Measurements from ENCODE around the gene ATP2C1. TPM values are rescaled to one million over a fixed set of nuclear protein-coding genes. Genes with fewer than 3 reads are reported as not detected.
"Not testable (repeated sequence)": the region's sequence is repeated elsewhere in the genome, so short reads cannot be mapped to it uniquely, and the experiment has no call there.

Gene ATP2C1
- 76.9 TPM for total RNA-seq

DNA sequence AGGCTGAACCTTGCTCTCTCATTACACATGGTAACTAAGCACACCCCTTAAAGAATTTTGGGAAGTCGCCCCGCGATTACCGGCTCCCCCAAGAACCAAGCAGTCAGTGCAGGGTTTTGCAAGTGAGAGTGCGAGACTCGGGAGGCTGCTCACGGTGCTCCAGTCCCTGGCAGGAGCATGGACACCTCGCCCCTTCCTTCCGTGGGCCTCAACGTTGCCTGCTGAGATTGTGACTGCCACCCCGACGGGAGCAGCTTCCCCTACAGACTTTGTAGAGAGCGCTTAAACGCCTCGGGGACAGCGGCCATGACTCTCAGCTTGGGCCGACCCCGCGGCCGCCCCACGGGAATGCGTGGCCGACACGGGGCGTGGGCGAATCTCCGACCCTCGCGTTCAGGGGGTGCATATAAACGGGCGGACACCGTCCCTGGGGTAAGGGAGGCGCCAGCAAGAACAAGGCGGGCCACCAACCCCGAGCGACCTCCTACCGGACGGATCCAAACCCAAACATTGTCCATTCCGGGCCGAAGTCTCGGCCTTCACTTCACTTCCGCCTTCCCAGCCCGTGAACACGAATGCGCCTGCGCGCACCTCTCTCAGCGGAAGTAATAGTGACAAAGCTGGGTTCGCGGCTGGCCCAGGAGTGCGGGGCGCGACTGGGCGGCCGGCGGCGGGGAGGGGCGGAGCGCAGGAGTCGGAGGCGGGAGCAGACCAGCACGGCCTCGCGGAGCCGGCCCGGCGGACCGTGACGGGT is at the start of gene ATP2C1:
TSS of gene ATP2C1 (plus strand) at position 709 of the 754 bp plus-strand sequence. CDS start 686 bp downstream, outside the sequence.
- intact Hi-C loops (cut with DNase I) = no loop called here
- DNase-seq (ENCODE audit: low spot score) (peak; percentile 97), ATAC-seq (peak; percentile 98)

- intact Hi-C loops (cut with DNase I) = no loop called here
- ATAC-seq = no peak
- DNase-seq (ENCODE audit: low spot score) = no peak
These were observed 49.4 kb upstream of the ATP2C1 start for GRCh38 chr3:130844462-130844861.

- DNase-seq (ENCODE audit: low spot score) (no peak), ATAC-seq (no peak)
- intact Hi-C loops (cut with DNase I) = no loop called here
These were observed 47.7 kb upstream of the ATP2C1 start for GRCh38 chr3:130846181-130846580.

GRCh38 chr3:130849091-130849552 is 44.8 kb upstream of the ATP2C1 start:
- ATAC-seq (no peak), DNase-seq (ENCODE audit: low spot score) (no peak)
- intact Hi-C loops (cut with DNase I) = no loop called here

- peak; percentile 87 for ATAC-seq
These were observed 43.7 kb upstream of the ATP2C1 start for GRCh38 chr3:130850044-130850797.

GRCh38 chr3:130850843-130851242 is 43.0 kb upstream of the ATP2C1 start:
- ATAC-seq (no peak), DNase-seq (ENCODE audit: low spot score) (no peak)
- intact Hi-C loops (cut with DNase I) = no loop called here

More at GRCh38 chr3:130850044-130850797, 43.7 kb upstream of the ATP2C1 start:
- DNase-seq (ENCODE audit: low spot score) = no peak
- intact Hi-C loops (cut with DNase I) = no loop called here

GRCh38 chr3:130851277-130851676 is 42.6 kb upstream of the ATP2C1 start:
- intact Hi-C loops (cut with DNase I) = no loop called here
- no peak for DNase-seq (ENCODE audit: low spot score)
- ATAC-seq = no peak

DNA sequence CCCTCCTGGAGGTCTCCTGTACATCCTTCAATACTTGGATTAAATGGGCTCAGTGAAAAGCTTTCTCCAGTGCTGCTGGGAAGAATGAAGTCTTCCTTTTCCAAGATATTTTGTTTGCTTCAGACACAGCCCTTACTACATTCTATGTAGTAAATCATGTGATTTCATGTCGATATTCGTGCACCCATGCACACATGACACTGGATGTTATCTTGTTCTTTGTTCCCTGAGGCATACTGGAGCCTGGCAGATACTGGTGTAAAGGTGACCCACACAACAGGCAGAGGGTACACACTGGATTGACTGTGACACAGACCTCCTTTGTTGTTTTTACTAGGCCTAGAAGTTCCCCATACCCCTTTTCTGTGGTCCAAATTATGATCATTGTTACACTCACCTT is 40.3 kb upstream of the ATP2C1 start:
- ATAC-seq (no peak), DNase-seq (ENCODE audit: low spot score) (no peak)
- intact Hi-C loops (cut with DNase I) = no loop called here

- DNase-seq (ENCODE audit: low spot score) (no peak), ATAC-seq (no peak)
- intact Hi-C loops (cut with DNase I) = no loop called here
These were observed 39.5 kb upstream of the ATP2C1 start for GRCh38 chr3:130854208-130854864.

DNA sequence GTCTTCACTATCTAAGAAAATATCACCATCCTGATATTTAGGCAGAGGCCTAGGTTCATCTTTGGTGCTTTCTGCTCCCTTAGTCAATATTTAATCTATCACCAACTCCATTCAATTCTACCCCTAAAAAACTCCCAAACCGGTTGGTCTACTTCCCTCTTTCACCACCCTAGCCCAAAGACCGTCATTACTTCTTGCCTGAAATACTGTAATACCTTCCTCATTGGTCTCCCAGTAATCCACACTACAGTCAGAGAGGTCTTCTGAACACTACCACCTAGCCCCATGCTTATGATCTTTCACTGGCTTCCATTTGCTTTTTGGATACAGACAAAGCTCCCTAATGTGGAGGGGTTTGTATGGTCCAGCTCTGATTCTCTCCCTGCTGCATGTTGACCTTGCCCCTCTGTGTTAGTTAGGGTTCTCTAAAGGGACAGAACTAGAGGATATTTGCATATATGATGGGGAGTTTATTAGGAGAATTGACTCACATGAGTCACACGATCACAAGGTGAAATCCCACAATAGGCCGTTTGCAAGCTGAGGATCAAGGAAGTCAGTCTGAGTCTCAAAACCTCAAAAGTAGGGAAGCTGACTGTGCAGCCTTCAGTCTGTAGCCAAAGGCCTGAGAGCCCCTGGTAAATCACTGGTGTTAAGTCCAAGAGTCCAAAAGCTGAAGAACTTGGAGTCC is 36.4 kb upstream of the ATP2C1 start:
- DNase-seq (ENCODE audit: low spot score) (no peak), ATAC-seq (no peak)
- intact Hi-C loops (cut with DNase I) = no loop called here

- ATAC-seq; DNase-seq (ENCODE audit: low spot score); intact Hi-C loops (cut with DNase I): not testable (repeated sequence)
These were observed 31.8 kb upstream of the ATP2C1 start for GRCh38 chr3:130862130-130862529.

DNA sequence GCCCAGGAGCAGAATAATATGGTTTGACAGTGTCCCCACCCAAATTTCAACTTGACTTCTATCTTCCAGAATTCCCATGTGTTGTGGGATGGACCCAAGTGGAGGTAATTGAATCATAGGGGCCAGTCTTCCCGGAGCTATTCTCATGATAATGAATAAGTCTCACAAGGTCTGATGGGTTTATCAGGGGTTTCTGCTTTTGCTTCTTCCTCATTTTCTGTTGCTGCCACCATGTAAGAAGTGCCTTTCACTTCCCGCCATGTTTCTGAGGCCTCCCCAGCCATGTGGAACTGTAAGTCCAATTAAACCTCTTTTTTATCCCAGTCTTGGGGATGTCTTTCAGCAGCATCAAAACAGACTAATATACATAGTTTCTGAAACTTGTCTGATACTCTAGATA is 28.4 kb upstream of the ATP2C1 start:
- no peak for ATAC-seq
- intact Hi-C loops (cut with DNase I) = no loop called here
- no peak for DNase-seq (ENCODE audit: low spot score)

- DNase-seq (ENCODE audit: low spot score) (no peak), ATAC-seq (no peak)
- intact Hi-C loops (cut with DNase I) = no loop called here
These were observed 27.6 kb upstream of the ATP2C1 start for GRCh38 chr3:130866327-130866726.

DNA sequence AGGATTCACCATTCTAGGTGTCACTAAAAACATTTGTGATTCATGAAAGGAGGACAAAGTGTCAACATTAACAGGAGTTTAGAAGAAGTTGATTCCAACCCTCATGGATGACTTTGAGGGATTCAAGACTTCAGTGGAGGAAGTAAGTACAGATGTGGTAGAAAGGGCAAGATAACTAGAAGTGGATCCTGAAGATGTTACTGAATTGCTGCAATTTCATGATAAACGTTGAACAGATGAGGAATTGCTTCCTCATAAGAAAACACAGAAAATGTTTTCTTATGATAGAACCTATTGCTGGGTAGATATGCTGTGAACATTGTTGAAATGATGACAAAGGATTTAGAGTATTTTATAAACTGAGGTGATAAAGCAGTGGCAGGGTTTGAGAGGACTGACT is 23.5 kb upstream of the ATP2C1 start:
- no peak for ATAC-seq
- intact Hi-C loops (cut with DNase I) = no loop called here
- DNase-seq (ENCODE audit: low spot score) = no peak

DNA sequence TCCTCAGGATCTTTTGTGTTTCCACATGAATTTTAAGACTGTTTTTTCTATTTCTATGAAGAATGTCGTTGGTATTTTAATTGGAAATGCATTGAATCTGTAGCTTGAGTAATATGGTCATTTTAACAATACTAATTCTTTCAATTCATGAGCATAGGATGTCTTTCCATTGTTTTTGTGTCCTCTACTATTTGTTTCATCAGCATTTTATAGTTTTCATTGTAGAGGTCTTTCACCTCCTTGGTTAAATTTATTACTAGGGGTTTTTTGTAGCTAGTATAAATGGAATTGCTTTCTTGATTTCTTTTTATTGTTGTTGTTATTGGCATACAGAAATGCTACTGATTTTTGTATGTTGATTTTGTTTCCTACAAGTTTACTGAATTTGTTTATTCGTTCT is 17.3 kb upstream of the ATP2C1 start:
- ATAC-seq (no peak), DNase-seq (ENCODE audit: low spot score) (no peak)
- intact Hi-C loops (cut with DNase I) = no loop called here

GRCh38 chr3:130878464-130878863 is 15.4 kb upstream of the ATP2C1 start:
- DNase-seq (ENCODE audit: low spot score) = no peak
- no peak for ATAC-seq
- intact Hi-C loops (cut with DNase I) = no loop called here

GRCh38 chr3:130889416-130889946 is 4.4 kb upstream of the ATP2C1 start:
- ATAC-seq (no peak), DNase-seq (ENCODE audit: low spot score) (no peak)
- intact Hi-C loops (cut with DNase I) = loop anchor here (10.0 kb wide), 1 partner anchor 125 kb away; no protein-coding TSS in a partner anchor

DNA sequence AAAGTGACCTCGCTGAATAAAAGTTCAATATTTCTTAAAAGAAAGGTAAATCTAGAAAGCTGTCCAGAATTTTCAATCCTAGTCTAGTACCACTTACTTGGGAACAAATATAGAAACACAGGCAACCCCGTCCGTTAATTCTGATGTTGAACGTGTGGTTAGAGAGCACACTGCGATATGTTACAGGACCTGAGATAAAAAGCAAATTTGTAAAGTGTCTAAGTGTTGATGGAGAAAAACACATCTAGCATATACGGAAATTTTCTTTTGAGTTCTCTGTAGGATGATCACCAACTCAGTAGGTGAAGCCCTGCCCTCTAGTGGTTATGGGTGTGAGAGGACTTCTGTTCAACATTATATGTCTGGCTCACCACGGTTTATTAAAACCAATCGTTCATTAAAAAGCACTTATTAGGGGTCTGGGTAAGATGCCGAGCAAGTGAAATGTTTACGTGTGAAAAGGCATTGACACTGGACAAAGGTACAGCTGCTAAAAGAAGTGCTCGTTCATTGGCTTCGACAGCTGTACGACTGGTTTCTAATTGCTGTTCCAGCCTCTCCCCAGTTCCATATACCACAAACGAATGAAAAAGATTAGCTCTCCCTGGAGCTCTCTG is 1.0 kb upstream of the ATP2C1 start:
- DNase-seq (ENCODE audit: low spot score) = peak; percentile 79
- ATAC-seq = peak; percentile 86
- intact Hi-C loops (cut with DNase I) = no loop called here
